HG02759 (cell line): ENCODE data around the gene ADGRD2.

ENCODE experiments used
- ATAC-seq: cut with Tn5 transposase; IDR thresholded peaks from one replicate; pipeline ENCODE4 v1.9.1; 2021; ENCODE audit warnings: mild to moderate bottlenecking, moderate library complexity; ENCODE audit not compliant: unreplicated experiment

ADGRD2 gene

GRCh38 chr9:124477648-124478285 is 27.5 kb downstream of the ADGRD2 start:
- ATAC-seq = no peak

- ATAC-seq = no peak
Measured at GRCh38 chr9:124478354-124478753, 28.1 kb downstream of the ADGRD2 start.

DNA sequence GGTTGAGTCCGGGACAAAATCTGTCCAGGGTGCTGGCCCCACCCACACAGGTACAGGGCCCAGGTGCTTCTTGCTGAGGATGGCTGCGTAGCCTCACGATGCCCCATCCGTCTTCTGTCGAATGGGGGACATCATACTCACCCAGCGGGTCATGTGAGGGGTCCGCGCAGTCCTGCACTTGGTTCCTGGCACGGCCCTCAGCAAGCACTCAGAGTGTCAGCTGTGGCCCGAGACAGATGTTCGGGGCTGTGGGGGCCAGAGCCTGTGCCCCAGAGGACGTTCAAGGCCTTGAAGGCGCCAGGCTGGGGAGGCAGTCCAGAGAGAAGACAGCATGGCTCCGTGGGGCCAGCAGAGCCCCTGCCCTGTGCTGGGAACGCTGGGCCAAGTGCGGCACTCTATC is 29.1 kb downstream of the ADGRD2 start:
- no peak for ATAC-seq

- ATAC-seq = no peak
Measured at GRCh38 chr9:124479947-124480620, 29.8 kb downstream of the ADGRD2 start.

- ATAC-seq = peak; percentile 50
Measured at GRCh38 chr9:124480621-124480981, 30.4 kb downstream of the ADGRD2 start.

DNA sequence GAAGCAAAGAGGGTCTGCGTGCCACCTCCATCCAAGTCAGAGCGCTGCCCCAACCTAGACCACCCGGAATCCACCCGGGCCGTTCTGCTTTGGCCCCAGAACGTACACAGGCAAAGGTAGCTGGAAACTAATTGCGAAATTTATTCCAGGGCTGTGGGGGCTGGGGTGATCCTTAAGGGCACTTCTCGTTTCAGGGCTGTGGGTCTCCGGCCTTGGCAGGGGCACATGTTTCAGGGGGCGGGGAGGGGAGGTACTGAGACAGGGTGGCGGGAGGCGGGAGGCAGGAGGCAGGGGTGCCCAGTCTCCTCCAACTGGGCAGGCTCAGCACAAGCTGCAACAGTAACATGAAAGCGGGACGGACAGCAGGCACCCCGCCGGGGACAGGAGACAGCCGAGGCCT is 30.9 kb downstream of the ADGRD2 start:
- ATAC-seq = no peak

GRCh38 chr9:124482431-124483031 is 32.3 kb downstream of the ADGRD2 start:
- no peak for ATAC-seq

DNA sequence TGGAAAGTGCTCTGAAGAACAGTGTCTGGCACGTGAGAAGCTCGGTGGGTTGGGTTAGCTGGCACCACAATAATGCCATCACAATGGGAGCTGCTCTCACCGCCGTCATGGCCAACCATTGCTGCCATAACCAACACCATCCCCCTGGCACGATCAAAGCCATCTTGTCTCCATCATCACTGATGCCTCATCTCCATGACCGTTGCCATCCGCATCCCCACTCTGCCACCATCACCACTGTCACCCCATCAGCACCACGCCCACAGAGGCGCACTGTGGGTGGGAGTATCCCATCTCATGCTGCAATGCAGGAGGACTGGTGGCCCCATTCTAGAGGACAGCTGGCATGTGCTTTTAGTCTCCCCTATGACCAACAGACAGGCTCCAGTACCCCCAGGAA is 33.2 kb downstream of the ADGRD2 start:
- ATAC-seq = no peak

- ATAC-seq = no peak
Measured at GRCh38 chr9:124485201-124485600, 35.0 kb downstream of the ADGRD2 start.

DNA sequence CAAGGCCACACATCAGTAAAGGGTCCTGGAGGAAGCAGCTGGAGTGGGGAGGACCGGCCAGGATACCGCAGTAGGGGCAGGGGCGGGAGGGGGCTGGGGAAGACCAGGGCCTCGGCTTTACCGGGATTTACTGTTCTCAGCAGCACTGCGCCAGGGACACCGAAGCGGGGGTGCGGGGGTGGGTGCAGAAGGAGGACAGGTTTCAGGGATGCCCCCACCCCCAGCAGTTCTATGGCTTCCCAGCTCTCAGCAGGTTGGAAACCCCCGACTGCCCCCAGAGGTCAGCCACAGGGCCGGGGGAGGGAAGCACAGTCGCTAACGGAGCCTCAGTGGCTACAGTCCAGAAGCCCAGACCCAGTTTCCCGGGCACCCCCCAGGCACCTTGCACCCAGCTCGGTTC is 35.7 kb downstream of the ADGRD2 start:
- ATAC-seq = no peak

DNA sequence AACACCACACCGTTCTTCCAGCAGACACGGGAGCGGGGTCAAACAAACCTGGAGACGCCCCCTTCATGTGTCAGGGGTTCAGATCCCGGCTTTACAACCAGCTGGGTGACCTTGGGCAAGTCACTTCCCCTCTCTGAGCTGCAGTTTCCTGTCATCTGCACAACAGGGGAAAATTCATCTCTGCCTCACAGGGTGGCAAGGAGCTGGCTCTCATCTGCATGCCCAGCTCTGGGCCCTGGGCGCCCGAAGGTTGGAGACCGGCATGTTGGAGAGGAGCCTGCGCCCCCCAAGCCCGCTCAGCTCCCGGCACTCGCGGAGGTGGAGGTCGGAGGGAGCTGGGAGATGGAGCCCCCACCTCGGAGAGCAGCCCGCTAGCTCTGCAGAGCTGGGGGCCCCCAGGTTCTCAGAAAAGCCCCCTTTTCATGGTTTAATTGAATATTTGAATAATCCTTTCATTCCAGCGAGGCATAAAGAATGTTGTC is 36.6 kb downstream of the ADGRD2 start:
- no peak for ATAC-seq

GRCh38 chr9:124487260-124488182 is 37.3 kb downstream of the ADGRD2 start:
- no peak for ATAC-seq

- no peak for ATAC-seq
Measured at GRCh38 chr9:124488641-124489210, 38.5 kb downstream of the ADGRD2 start.

GRCh38 chr9:124489222-124489621 is 39.0 kb downstream of the ADGRD2 start:
- ATAC-seq = no peak

DNA sequence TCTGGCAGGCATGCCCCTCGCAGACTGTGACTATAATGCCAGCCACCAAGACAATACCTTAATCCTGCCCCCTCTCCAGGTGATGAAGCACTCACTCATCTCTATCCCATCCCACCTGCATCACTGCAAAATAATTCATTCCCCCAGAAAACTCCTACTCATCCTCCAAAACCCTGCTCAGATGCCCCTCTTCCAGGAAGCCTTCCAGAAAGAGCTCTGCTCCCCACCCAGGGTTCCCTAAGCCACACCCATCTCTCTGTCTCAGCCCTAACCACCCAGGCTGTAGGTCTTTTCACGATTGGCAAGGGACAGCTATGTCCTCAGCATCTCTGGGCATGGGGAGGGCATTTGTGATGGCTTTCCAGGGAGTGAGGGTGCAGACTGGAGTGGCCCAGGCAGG is 39.8 kb downstream of the ADGRD2 start:
- no peak for ATAC-seq

GRCh38 chr9:124491049-124491975 is 41.1 kb downstream of the ADGRD2 start:
- no peak for ATAC-seq

DNA sequence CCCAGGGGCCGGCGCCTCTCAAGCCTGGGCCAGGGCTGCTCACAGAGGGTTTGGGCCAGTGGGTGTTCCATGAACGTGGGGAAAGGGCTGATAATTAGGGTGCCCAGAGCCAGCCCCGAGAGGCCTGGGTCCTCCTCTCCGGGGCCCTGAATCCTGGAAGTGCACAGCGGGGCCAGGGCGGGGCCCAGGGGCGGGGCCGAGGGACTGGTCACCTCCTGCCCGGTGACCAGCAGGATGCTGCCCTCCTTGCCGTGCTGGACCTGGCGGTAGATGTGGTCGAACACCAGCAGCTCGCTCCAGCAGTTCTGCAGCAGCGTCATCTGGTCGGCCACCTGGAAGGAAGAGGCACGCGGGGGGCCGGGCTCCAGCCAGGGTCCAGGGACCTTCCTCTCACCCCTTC is 42.6 kb downstream of the ADGRD2 start:
- no peak for ATAC-seq

DNA sequence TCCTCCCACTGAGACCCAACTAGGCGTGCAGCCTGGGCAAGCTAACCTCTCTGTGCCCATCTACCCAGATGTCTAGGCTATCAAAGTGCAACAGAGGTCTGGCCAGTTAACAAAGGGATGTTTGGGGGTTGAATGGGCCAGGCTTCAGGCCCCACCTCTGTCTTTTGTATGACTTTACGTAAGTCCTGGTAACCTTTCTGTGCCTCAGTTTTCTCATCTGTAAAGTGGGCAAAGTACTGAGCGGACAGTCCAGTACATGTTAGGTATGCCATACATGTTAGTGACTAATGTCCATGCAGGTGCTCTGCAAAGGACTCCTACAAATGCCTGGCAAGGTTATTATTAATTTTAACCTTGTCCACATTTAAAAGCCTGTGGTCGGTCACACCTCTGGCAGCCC is 43.0 kb downstream of the ADGRD2 start:
- no peak for ATAC-seq

- peak; percentile 52 for ATAC-seq
Measured at GRCh38 chr9:124493794-124494479, 43.7 kb downstream of the ADGRD2 start.
